ENCODE measurements around the gene NMNAT1.
"Not testable (repeated sequence)": the region's sequence is repeated elsewhere in the genome, so short reads cannot be mapped to it uniquely, and the experiment has no call there.

The NMNAT1 gene

DNA sequence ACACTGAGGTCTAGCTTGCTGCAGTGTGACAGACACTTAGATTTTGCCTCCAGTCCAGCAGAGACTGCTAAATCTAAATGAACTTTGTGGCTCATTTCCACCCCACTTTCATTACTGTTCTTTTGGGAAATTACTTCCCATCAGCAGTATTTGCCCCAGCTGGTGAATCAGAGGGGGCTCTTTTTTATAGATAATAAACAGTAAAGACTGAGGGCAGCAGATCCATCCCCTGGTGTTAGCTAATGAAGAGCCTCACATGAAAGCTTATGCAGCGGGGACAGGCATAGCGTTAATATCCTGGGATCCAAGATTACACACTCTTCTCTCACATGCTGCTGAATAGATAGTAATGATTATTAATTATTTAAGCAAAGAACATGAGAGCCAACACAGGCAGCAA lies 26.8 kb upstream of the NMNAT1 start:
- no peak overlapping the region for H3K4me3 ChIP-seq
- no peak overlapping the region for H3K27ac ChIP-seq

DNA sequence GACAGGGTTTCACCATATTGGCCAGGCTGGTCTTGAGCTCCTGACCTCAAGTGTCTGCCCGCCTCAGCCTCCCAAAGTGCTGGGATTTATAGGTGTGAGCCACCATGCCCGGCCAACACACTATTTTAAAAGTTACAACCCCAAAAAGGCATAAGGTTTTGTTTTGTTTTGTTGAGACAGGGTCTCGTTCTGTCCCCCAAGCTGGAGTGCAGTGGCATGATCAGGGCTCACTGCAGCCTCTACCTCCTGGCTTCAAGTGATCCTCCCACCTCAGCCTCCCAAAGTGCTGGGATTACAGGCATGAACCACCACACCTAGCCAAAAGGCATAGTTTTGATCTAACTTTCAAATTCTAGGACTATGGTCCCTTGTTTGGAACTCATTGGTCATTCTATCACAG lies 25.8 kb upstream of the NMNAT1 start:
- H3K27ac ChIP-seq, H3K4me3 ChIP-seq: not testable (repeated sequence)

- Histone ChIP-seq H3K27ac (no peak overlapping the region), H3K4me3 (no peak overlapping the region)
Measured at GRCh38 chr1:9917901-9918300, 25.4 kb upstream of the NMNAT1 start.

DNA sequence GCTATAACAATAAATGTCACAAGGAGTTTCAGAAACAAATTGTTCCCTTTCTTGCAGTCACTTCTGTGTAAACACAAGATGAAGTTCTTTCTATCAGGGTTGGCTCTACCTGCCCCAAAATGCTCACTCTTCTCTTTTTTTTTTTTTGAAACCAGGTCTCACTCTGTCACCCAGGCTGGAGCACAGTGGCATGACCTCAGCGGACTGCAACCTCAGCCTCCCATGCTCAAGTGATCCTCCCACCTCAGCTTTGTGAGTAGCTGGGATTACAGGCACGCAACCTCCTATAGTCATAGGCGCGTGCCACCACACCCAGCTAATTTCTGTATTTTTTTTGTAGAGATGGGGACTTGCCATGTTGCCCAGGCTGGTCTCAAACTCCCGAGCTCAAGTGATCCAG lies 22.7 kb upstream of the NMNAT1 start:
- H3K27ac ChIP-seq: no peak overlapping the region
- H3K4me3 ChIP-seq: no peak overlapping the region

- Histone ChIP-seq H3K4me3 (no peak overlapping the region), H3K27ac (no peak overlapping the region)
Measured at GRCh38 chr1:9922342-9922741, 20.9 kb upstream of the NMNAT1 start.

- Histone ChIP-seq H3K27ac (no peak overlapping the region), H3K4me3 (no peak overlapping the region)
Measured at GRCh38 chr1:9927259-9927658, 16.0 kb upstream of the NMNAT1 start.

- Histone ChIP-seq H3K4me3 (no peak overlapping the region), H3K27ac (peak overlapping the region in 1 of 21 experiments; percentile 12)
Measured at GRCh38 chr1:9929431-9930385, 13.6 kb upstream of the NMNAT1 start.

GRCh38 chr1:9942399-9942938 lies 806 bp upstream of the NMNAT1 start:
- peak overlapping the region; percentile 56 to 92 (median 76) for H3K4me3 ChIP-seq
- peak overlapping the region; percentile 67 to 98 (median 91) for H3K27ac ChIP-seq

GRCh38 chr1:9946315-9946714 lies 3.0 kb downstream of the NMNAT1 start:
- Histone ChIP-seq H3K4me3 (no peak overlapping the region), H3K27ac (no peak overlapping the region)

GRCh38 chr1:9957726-9958125 lies 14.5 kb downstream of the NMNAT1 start:
- Histone ChIP-seq H3K4me3 (no peak overlapping the region), H3K27ac (no peak overlapping the region)

DNA sequence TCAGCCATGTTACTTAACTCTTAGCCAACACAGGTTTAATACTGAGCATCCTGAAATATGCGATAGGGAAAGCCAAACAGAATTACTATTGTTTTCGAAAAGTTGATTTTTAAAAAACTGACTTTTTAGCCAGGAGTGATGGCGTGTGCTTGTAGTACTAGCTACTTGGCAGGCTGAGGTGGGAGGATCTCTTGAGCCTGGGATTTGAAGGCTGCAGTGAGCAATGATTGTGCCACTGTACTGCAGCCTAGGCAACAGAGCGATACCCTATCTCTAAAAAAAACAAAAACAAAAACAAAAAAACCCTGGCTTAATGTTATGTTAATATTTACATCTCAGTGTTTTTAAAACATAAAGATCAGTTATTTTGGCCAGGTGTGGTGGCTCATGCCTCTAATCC lies 16.7 kb downstream of the NMNAT1 start:
- Histone ChIP-seq H3K27ac (no peak overlapping the region), H3K4me3 (no peak overlapping the region)

- no peak overlapping the region for H3K4me3 ChIP-seq
- no peak overlapping the region for H3K27ac ChIP-seq
Measured at GRCh38 chr1:9960706-9961562, 17.7 kb downstream of the NMNAT1 start.

GRCh38 chr1:9984253-9984652 lies 41.0 kb downstream of the NMNAT1 start:
- Histone ChIP-seq H3K27ac (no peak overlapping the region), H3K4me3 (no peak overlapping the region)

- Histone ChIP-seq H3K4me3 (no peak overlapping the region), H3K27ac (peak overlapping the region in 1 of 21 experiments; percentile 58)
Measured at GRCh38 chr1:9985001-9985400, 41.7 kb downstream of the NMNAT1 start.

DNA sequence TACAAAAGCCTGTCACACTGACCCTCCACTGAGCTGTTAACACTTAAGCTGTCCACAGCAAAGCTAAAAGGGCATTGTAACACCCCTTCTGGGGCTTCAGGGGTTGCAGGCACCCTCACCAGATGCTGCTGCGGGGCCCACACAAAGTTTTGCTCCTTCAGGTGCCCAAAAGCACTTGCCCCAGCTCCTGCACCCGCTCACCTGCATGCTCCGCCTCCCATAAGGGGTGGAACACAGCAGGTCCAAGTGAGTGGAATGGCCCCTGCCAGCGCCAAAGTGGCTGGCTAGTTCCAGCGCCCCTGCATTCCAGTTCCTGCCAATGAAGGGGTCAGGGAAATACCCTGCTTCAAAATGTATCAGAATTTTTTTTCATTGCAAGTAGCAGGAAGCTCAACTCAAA lies 46.5 kb downstream of the NMNAT1 start:
- Histone ChIP-seq H3K27ac (peak overlapping the region in 1 of 21 experiments; percentile 40), H3K4me3 (no peak overlapping the region)

DNA sequence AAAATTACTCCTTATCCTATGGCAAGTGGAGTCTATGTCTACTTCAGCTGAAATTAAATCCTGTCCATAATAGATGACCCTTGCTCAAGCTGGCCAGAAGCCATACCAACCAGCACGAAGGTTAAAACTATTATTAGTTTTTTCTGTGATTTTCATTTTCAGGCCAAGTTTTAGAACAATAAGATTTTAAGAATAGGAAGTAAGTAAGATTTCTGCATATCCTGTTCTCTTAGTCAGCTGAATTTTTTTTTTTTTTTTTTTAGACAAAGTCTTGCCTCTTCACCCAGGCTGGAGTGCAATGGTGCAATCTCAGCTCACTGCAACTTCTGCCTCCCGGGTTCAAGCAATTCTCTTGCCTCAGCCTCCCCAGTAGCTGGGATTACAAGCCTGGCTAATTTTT lies 47.7 kb downstream of the NMNAT1 start:
- Histone ChIP-seq H3K4me3 (no peak overlapping the region), H3K27ac (peak overlapping the region in 6 of 21 experiments; percentile 13 to 65 (median 28))

GRCh38 chr1:9992910-9993309 lies 49.6 kb downstream of the NMNAT1 start:
- no peak overlapping the region for H3K27ac ChIP-seq
- no peak overlapping the region for H3K4me3 ChIP-seq

DNA sequence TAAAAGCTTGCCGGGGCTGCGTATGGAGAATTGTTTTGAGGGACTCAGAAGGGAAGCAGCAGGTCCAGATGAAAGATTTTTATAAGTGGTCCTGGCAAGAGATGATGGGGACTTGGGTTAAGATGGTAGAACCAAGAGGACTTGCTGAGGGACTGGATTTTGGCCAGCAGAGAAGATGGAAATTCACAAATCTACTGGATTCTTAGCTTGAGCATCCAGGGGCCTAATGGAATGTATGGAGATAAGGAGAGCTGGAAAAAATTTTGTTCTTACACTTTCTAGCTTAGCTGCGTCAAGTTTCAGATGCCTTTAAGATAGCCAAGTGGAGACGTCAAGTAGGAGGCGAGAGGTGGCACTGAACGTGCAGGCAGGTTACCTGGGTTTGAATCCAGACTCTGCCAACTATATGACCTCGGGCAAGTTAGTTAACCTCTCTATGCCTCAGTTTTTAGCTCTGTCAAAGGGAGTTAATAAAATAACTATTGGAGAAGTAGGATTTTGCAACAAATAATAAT lies 50.3 kb downstream of the NMNAT1 start:
- Histone ChIP-seq H3K27ac (no peak overlapping the region), H3K4me3 (no peak overlapping the region)

DNA sequence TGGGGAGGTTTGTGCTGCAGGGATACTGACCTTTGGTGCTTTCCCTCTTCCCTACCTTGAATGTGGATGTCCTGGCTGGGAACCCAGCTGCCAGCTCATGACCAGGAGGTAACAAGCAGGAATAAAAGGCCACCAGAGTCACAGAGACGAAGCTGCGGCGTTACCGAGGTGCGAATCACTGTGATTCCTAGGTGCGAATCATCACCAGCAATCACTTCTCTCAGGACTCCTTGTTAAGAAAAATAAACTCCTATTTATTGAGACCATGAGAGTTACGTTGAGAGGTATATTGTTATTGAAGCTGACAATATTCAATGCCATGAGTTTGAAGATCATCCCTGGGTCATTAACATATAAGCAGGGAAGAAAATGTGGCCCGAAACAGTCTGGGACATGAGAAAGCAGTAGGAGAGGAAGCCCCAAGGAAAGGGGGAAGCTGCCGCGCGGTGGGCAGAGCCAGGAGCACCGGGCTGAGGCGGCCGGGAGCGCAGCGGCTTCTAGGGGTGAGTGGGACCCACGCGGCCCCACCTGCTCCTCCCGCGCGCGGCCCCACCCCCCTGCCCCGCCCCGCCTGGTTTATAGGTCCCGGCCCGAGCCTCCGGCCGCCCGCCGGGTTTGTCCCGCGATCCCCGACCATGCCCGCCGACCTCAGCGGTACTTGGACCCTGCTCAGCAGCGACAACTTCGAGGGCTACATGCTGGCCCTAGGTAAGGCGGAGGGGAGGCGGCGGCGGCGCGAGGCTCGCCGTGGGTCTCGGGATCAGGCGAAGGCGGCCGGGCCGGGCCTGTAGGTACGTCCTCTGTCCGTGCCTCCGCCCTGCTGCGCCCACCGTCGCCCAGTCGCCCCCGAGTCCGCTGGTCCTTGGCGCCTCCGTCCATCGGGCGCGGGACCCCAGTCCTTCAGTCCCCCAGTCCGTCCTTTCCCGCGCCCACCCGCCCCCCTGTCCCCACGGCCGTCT lies 53.6 kb downstream of the NMNAT1 start, which contains the start of gene RBP7:
RBP7 (plus strand) TSS at position 605 of the 959 bp plus-strand sequence; CDS start at position 636, 31 bp downstream.
- H3K27ac ChIP-seq: peak within 1 kb of the TSS in 6 of 21 experiments; percentile 7 to 80 (median 44)
- H3K4me3 ChIP-seq: peak within 1 kb of the TSS; percentile 29 to 50 (median 40)
